HTERT RPE-1 (cell line): ENCODE measurements around the gene UGT1A3.

ENCODE experiments used
- in situ Hi-C: fragments of 300-500 bp; cut with MboI; formaldehyde crosslinking; loops from 4 replicates; pipeline ENCODE4 v1.14.3; 2020; ENCODE audit warnings: low sequenced_read_pairs

UGT1A3 gene

DNA sequence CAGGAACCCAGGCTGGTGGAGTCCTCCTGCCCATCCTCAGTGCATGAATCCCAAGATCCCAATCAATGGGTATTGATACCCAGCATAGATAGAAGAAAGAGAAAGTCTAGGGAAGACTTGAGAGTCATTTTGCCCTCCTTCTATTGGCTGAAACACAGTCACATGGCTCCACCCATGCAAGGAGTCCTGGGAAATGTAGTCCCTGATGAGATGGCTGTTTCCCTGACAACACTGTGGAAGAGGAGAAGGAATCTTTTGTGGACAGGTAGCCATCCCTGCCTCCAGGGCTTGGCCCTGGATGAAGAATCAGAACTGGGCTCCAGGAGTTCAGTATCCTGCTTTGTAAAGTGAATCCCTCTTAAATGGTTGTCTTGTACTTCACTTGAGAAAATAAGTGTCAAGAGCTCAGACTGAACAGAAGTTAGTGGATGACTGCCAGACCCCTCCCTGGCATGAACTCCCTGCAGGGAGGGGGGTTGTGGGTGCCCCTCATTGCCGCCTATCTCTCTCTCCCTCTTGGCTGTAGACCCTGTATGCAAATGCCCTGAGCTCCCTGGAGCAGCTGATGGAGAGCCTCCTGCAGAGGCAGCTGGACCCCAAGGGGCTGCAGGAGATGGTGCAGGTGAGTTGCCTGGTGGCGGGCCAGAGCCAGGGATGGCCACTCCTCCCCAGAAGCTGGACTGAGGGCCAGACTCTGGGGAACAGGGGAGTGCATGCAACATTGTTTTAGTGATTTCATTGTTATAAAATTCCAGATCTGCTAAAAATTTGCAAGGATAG, 85.4 kb downstream of the UGT1A3 start:
- in situ Hi-C loops = no loop called here

DNA sequence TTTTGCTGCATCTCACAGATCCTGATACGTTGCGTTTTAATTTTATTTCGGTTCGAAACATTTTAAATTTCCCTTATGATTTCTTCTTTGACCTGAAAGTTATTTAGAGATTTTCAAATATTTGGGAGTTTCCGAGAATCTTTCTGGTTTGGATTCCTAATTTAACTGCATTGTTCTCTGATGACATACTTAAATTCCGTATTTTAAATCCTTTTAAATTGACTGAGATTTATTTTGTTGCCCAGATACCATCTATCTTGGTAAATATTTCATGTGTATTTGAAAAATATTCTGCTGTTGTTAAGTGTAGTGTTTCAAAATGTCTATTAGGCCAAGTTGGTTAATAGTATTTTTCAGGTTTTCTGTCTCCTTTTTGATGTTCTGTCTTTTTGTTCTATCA, 87.0 kb downstream of the UGT1A3 start:
- in situ Hi-C loops = no loop called here

DNA sequence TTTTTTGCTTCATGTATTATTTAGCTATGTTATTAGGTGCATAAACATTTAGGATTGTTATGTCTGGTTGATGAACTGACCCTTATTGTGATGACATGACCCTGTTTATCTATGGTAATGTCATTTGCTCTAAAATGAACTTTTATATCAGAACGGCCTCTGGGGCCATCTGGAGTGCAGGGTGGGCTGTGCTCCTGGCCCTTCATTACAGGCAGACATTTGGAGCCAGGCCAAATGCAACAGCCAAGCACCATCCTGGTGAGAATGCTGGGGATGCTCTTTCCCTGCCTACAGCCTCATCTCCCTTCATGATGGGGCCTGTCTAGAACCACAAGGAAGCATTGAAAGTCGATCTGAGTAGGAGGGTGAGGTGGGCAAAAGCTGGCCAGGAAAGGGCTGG, 87.5 kb downstream of the UGT1A3 start:
- in situ Hi-C loops = no loop called here

DNA sequence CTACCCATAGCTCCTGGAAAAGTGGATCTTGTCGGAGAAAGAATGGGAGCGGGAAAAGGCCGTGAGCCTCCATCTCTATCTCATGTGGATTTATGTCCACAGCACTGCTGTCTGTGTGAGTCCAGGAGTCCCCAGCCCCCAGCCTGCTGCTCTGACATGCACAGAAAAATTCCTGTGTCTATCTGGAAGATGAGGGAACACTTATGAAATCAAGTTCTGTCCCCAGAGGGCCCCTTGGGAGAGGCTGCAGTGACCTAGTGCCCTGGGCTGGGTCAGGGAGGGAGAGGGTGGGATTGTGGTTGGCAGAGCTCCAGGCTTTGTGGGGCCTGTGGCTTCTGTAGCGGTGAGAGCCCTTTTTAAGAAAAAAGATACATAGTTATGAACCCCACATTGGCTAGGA, 87.9 kb downstream of the UGT1A3 start:
- in situ Hi-C loops = no loop called here

DNA sequence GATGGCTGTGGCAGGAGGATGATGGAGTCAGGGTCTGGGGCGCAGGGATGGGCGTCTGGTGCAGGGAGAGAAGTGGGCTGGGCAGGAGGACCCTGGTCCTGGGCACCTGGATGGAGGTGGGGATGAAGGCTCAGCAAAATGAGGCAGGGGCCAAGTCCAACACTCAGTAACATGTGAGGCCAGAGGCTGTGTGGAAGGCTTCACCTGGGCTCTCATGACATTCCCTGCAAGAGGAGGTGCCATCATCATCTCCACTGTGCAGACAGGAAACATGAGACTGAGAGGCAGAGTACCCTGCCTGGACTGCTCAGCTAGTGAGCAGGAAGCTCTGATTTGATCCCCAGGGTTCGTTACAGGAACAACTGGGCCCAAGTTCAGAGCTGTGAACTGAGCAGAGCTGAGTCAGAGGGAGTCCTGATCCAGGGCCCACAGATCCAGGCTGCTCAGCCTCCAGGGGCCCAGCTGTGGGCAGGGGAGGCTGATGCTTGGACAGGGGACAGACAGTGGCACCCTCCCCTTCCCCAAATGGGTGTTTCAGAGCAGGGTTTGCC, 88.6 kb downstream of the UGT1A3 start:
- in situ Hi-C loops = no loop called here

DNA sequence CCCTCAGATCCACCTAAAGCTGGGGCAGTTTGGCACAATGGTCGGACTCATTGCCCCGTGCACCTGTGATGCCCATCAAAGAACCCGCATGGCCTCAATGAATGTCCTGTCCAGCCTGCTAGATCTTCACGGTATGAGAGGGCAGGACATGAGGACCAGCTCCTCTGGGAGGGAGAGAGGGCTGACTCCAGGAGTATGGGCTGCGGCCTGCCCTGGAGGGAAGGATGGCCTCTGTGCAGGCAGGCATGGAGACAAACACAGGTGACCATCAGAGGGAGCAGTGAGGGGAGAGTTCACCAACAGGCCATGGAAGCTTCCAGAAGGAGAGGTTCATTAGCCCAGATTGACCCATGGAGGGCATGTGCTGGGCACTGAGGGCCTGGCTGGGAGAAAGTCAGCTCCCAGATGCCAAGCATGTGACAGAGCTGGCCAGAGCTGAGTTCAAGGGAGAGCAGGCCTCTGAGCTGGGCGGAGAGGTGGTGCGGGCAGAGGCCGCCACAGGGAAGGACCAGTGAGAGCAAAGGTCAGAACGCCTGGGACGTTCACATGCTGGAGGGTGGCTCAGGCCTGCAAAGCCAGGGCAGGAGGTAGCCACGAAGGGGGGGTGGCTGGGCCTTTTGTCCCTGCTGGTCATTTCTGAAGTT, 89.3 kb downstream of the UGT1A3 start:
- in situ Hi-C loops = no loop called here

DNA sequence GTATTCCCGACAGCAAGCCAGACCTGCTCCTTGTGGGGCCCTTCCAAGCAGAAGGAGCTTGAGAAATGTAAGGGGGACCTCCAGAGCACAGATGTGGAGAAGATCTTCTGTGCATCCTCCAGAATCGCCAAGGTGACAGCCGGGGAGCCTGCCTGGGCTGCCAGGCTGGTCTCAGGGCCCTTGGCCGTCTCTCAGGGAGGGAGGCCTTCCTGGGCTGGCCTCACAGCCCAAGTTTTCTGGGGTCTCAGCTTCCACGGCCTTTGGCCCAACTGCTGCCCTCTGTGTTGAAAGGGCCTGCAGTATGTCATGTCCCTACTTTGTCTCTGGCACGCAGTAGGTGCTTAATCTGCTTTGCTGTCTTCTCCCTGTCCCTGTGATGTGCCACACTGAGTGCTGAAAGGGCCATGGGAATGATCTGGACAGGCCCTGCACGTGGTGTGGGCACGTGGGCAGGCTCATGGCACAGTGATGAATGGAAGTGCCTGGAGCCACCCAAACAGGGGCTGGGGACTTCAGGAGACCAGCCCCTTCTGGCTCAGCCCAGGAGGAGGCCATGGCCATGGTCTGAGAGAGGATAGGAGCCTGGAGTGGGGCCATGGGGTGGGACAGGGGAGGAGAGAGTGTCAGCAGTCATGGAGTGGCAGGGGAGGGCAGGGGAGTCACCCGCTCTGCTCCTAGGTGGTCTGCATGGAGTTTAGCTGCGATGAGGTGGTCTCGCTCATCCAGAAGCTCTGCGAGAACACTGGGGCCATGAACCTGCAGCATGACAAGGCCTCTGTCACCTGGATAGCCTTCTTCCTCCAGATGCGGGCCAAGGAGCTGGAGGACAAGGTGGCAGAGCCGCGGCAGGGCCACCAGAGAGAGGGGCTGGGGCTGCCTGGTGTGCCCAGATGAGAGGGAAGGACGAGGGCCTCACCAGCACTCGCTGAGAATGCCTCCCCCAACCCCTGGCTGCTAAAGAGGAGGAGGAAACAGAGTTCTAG, 90.1 kb downstream of the UGT1A3 start:
- in situ Hi-C loops = no loop called here

DNA sequence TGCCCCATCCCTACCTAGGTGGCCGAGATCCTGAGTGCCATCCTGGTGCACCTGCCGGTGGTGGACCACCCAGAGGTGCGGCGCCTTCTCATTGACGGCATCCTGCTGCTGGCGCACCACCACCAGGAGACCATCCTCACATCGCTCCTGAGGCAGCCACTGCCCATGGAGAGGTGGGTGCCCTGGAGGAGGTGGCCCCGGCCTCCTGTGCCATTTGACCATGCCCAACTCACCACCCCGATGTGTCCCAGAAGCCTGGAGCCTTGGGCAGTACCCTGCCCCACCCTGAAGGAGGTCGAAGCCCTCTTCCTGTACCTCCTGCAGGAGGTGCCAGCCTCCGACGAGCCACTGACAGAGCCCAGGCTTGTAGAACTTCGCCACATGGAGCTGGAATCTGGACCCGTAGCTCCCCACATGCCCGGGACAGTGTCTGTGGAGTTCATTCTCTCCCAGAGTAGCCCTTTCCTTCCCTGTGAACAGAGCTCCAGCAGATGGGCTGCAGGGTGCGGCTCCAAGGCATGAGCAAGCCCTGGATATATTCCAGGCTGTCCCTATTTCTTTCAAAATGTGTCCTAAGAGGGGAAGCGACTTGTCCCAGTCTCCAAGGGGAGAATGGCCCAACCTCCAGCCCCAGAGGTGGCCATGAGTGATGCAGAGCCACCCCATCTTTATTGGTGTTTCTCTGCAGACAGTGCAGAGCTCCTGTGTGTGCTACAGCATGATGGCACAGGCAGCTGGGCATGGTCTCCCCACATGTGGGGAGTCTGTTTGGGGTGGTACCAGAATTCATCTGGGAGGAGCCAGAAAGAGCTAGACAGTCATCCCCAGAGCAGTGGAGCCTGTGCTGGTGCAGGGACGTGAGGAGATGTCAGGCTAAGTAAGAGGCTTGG, 91.3 kb downstream of the UGT1A3 start:
- in situ Hi-C loops = no loop called here

DNA sequence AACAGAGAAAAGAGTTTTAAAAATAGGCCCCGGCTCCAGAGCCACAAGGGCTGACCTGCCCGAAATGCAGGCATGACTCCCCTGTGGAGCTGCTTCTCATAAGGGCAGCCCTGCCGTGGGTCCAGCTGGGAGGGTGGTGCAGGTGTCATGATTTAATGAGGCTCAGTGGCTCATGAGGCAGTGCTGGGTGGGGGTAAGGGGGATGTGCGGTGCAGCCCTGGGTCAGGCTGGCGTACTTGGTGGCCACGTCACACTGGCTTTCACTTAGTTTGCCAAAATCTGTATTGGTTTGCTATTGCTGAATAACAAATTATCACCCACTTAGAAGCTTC, 91.9 kb downstream of the UGT1A3 start:
- in situ Hi-C loops = no loop called here

DNA sequence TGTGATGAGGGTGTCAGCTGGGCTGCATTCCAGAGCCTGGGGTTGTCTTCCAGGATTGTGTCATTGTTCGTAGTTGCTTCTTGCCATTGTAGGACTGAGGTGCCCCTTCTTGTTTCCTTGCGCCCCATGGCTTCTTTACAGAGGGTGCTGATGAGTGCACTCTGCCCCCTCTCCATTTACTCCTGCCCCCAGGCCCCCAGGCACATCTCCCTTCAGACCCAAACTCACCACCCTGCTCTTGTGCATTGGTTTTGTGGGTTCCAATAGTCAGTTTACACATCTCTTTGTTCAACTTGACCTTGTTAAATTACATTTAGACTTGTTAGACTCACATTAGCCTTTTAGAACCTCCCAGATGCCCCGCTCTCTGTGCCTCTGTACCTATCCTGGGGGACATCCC, 92.4 kb downstream of the UGT1A3 start:
- in situ Hi-C loops = no loop called here

DNA sequence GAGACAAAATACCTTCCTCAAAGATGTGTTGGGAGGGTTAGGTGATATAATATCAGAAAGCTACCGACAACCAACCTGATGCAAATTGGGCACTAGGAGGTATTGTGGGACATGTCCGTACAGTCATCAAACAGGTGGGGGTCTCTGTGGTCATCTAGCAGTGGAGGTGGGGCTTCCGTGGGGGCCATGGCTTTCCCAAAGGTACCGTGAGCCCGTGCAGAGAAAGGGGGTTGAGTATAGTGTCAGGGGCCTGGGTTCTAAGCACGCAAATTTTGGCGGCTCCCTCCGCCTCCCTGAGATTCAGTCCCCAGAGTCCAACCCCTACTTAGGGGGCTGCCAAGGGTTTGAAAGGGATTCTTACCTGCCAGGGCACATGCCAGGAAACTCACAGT, 92.9 kb downstream of the UGT1A3 start:
- in situ Hi-C loops = no loop called here

DNA sequence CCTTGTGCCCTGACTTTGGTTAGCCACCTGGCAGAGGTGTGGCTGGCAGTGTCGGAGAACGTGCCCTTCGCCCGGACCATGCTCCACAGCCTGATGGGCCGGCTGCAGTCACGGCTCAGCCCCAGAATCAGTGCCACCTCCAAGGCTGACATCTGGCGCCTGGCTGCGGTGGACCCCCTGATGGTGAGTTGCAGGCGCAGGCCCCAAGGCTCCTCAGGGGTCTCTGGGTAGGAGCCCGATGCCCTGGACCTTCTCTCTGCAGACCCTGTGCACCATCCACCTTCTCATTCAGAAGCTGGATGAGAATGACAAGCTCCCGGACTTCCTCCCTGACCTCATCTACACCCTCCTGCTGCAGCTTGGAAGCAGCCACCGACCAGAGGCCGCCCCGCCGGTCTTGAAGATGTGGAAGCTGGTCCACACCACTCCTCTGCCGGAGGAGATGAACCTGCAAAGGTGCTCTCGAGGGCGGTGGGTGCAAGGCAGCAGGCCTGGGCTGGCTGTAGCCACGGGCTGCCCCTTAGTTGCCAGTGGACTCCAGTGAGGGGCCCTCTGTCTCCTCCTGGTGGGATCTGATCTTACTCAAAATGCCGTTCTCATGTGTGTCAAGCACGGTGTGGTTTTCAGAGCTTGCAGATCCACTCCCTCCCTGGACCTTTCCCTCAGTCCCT, 93.4 kb downstream of the UGT1A3 start:
- in situ Hi-C loops = no loop called here
